GM23338 (cell line): Measurements from ENCODE around the gene KEL. TPM values are rescaled to one million over a fixed set of nuclear protein-coding genes. Genes with fewer than 3 reads are reported as not detected.

ENCODE experiments used
- ATAC-seq: fragments of 200-7000 bp; cut with Tn5 transposase; 3 replicates; pipeline ENCODE4 v1.9.1; 2020
- DNase-seq: peaks from one replicate; pipeline ENCODE4 v3.0.0-alpha.2; 2015; ENCODE audit warnings: low spot score
- H2AFZ ChIP-seq: fragments of 200-600 bp; sonication (generic); 2 replicates; pipeline ENCODE4 v1.8.0; 2016; ENCODE audit warnings: antibody characterized with exemption, mild to moderate bottlenecking, moderate library complexity
- H3F3A ChIP-seq: fragments of 200-600 bp; sonication (generic); replicated peaks from 2 replicates; pipeline ENCODE4 v1.8.0; 2017; ENCODE audit warnings: antibody characterized with exemption, mixed run types, low read depth
- H3K27ac ChIP-seq: fragments of 200-600 bp; sonication (generic); 2 replicates; pipeline ENCODE4 v1.6.1; 2016; ENCODE audit warnings: low read depth
- H3K27me3 ChIP-seq: fragments of 200-600 bp; sonication (generic); 2 replicates; pipeline ENCODE4 v1.8.0; 2016; ENCODE audit warnings: mild to moderate bottlenecking, mixed run types, moderate library complexity; ENCODE audit not compliant: insufficient read depth
- H3K36me3 ChIP-seq: fragments of 200-600 bp; sonication (generic); 2 replicates; pipeline ENCODE4 v1.8.0; 2016; ENCODE audit warnings: mild to moderate bottlenecking; ENCODE audit not compliant: insufficient read depth
- H3K4me1 ChIP-seq: fragments of 200-600 bp; sonication (generic); 2 replicates; pipeline ENCODE4 v1.8.0; 2016; ENCODE audit warnings: mild to moderate bottlenecking, moderate library complexity; ENCODE audit not compliant: insufficient read depth
- H3K4me2 ChIP-seq: fragments of 200-600 bp; sonication (generic); 2 replicates; pipeline ENCODE4 v1.7.1; 2017; ENCODE audit warnings: mixed run types
- H3K4me3 ChIP-seq: fragments of 200-600 bp; sonication (generic); 2 replicates; pipeline ENCODE4 v1.6.1; 2016; ENCODE audit warnings: mixed run types
- H3K79me2 ChIP-seq: fragments of 200-600 bp; sonication (generic); replicated peaks from 2 replicates; pipeline ENCODE4 v1.8.0; 2017; ENCODE audit warnings: mild to moderate bottlenecking; ENCODE audit not compliant: insufficient read depth
- H3K9me2 ChIP-seq: fragments of 200-600 bp; sonication (generic); 2 replicates; pipeline ENCODE4 v1.8.0; 2017; ENCODE audit not compliant: insufficient read depth
- H4K20me1 ChIP-seq: fragments of 200-600 bp; sonication (generic); replicated peaks from 2 replicates; pipeline ENCODE4 v1.8.0; 2017; ENCODE audit warnings: mild to moderate bottlenecking; ENCODE audit not compliant: insufficient read depth
- H3K27ac Mint-ChIP-seq: 2 replicates; pipeline ENCODE4 v1.8.0; 2020; ENCODE audit warnings: inconsistent platforms, mild to moderate bottlenecking, moderate library complexity, mixed read lengths
- H3K27me3 Mint-ChIP-seq: 3 replicates; pipeline ENCODE4 v1.8.0; 2022; ENCODE audit warnings: low read depth, mild to moderate bottlenecking, moderate library complexity, mixed read lengths, inconsistent platforms; ENCODE audit not compliant: insufficient read depth, poor library complexity
- H3K36me3 Mint-ChIP-seq: 3 replicates; pipeline ENCODE4 v1.8.0; 2021; ENCODE audit warnings: low read depth, mild to moderate bottlenecking, inconsistent platforms, moderate library complexity, mixed read lengths
- H3K4me1 Mint-ChIP-seq: 3 replicates; pipeline ENCODE4 v1.8.0; 2020; ENCODE audit warnings: mild to moderate bottlenecking, inconsistent platforms, mixed read lengths
- H3K4me3 Mint-ChIP-seq: 3 replicates; pipeline ENCODE4 v1.8.0; 2021; ENCODE audit warnings: moderate library complexity, mild to moderate bottlenecking, inconsistent platforms, mixed read lengths
- H3K9me3 Mint-ChIP-seq: 3 replicates; pipeline ENCODE4 v1.8.0; 2020; ENCODE audit warnings: moderate library complexity, mild to moderate bottlenecking, inconsistent platforms, mixed read lengths
- CREB1 ChIP-seq: fragments of 250-450 bp; sonication (Bioruptor Pico); IDR thresholded peaks from 2 replicates; pipeline ENCODE4 v1.5.0; 2020; ENCODE audit warnings: low read depth, mild to moderate bottlenecking, moderate library complexity
- EZH2 ChIP-seq: fragments of 200-600 bp; sonication (generic); IDR thresholded peaks from one replicate; pipeline ENCODE4 v1.8.0; 2017; ENCODE audit warnings: antibody characterized with exemption, mild to moderate bottlenecking, low read depth; ENCODE audit not compliant: unreplicated experiment
- JUNB ChIP-seq: IDR thresholded peaks from one replicate; pipeline ENCODE4 v1.6.1; 2016; ENCODE audit warnings: antibody characterized with exemption; ENCODE audit not compliant: unreplicated experiment
- POLR2AphosphoS5 ChIP-seq: IDR thresholded peaks from 2 replicates; pipeline ENCODE4 v1.6.1; 2016; ENCODE audit warnings: antibody characterized with exemption, low read depth
- STAT1 ChIP-seq: IDR thresholded peaks from one replicate; pipeline ENCODE4 v1.6.1; 2016; ENCODE audit warnings: antibody characterized with exemption; ENCODE audit not compliant: unreplicated experiment
- ZNF331 ChIP-seq: fragments of 250-450 bp; sonication (Bioruptor Pico); IDR thresholded peaks from 2 replicates; pipeline ENCODE4 v1.5.0; 2020; ENCODE audit warnings: low read depth, mild to moderate bottlenecking, moderate library complexity
- long read RNA-seq: library from polyadenylated mRNA; unstranded; transcript quantifications from one replicate; pipeline ENCODE4 v2.0.0, GENCODE V29; 2020; ENCODE audit not compliant: unreplicated experiment
- polyA plus RNA-seq: library from polyadenylated mRNA; unstranded; fragments of >200 nt; fragmentation: Nextera tagmentation; extraction: Ambion mirVana; gene quantifications from 2 replicates; pipeline ENCODE4 v1.2.1, GENCODE V29; 2016
- total RNA-seq: library from RNA; depleted of rRNA; stranded (reverse); fragments of >200 nt; shearing (Covaris generic); gene quantifications from 2 replicates; pipeline ENCODE4 v1.2.3, GENCODE V29; 2014; rRNA removed
- TF ChIP-seq, protein P1 (sequence below): IDR thresholded peaks from 2 replicates; pipeline ENCODE4 v1.6.1; 2016; ENCODE audit warnings: antibody characterized with exemption
- TF ChIP-seq, protein P2 (sequence below), 2 experiments: fragments of 200-600 bp in 1 of 2; sonication (generic) in 1 of 2; conservative IDR thresholded peaks; 2 replicates each; pipeline versions ENCODE4 v1.5.1 to v1.6.1; 2016 to 2017; ENCODE audit warnings: antibody characterized with exemption in 2 of 2, low read depth in 2 of 2, mild to moderate bottlenecking in 2 of 2, moderate library complexity in 1 of 2
- TF ChIP-seq, protein P3 (sequence below): IDR thresholded peaks from one replicate; pipeline ENCODE4 v1.6.1; 2018; ENCODE audit warnings: antibody characterized with exemption; ENCODE audit not compliant: unreplicated experiment

The KEL gene, protein sequence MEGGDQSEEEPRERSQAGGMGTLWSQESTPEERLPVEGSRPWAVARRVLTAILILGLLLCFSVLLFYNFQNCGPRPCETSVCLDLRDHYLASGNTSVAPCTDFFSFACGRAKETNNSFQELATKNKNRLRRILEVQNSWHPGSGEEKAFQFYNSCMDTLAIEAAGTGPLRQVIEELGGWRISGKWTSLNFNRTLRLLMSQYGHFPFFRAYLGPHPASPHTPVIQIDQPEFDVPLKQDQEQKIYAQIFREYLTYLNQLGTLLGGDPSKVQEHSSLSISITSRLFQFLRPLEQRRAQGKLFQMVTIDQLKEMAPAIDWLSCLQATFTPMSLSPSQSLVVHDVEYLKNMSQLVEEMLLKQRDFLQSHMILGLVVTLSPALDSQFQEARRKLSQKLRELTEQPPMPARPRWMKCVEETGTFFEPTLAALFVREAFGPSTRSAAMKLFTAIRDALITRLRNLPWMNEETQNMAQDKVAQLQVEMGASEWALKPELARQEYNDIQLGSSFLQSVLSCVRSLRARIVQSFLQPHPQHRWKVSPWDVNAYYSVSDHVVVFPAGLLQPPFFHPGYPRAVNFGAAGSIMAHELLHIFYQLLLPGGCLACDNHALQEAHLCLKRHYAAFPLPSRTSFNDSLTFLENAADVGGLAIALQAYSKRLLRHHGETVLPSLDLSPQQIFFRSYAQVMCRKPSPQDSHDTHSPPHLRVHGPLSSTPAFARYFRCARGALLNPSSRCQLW
- 3.6 TPM in 1 of 2 replicates, not detected in the other for total RNA-seq
- polyA plus RNA-seq = 1.2 TPM in 2 replicates
- long read RNA-seq = 0 reads

DNA sequence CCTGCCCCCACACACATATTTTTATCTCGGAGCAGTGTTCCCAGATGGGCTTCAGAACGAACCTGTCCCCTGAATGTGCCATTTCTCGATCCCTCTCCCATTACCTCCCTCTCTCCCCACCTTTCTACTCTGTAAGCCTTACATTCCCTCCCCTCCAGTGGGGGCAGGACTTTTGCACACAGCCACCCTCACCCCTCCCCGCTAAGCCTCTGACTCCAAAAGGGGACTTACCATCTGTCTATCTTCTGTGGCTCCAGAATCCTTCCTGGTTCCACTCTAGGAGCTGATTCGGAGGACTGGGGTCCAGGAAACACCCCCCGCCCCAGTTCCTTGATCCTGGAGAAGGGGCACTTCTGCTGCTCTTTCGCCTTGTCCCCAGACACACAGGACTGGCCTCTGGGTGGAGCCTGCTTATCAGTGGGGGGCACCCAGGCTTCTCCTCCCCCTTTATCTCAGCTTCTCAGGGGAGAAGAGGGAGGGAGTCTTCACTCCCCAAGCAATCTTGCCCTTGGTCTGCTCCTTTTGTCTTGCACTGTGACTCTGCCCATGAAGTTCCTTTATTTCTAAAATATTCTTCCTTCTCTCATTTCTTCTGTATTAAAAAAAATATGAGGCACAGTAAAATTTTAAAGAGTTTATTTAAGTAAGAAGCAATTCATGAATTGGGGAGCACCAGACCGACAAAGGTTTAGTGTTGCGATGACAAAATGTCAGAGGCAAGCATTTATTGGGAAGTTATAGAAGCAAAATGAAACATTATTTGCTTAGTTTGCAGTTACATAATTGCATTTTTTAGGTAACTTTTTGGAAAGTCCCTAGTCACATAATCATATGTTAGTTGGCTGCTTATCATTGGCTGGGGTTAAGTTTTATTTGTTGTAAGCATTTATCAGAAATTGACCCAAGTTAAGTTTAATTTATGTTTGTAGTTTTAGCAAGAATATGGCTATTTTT, at the start of gene KEL:
Gene KEL, minus strand, starts transcription at position 391 of the 954 bp plus-strand sequence. Its CDS starts 157 bp downstream, at position 234.
- peak within 1 kb of the TSS; percentile 89 for H2AFZ ChIP-seq
- H3K27ac Mint-ChIP-seq = no peak within 1 kb of the TSS
- no peak within 1 kb of the TSS for H3K4me3 ChIP-seq
- peaks cover 27% of the 10 kb centered on the region for H3K4me1 ChIP-seq
- H3F3A ChIP-seq = no peaks in the 10 kb centered on the region
- H3K4me3 Mint-ChIP-seq = no peak within 1 kb of the TSS
- no peaks in the 10 kb centered on the region for H4K20me1 ChIP-seq
- H3K9me2 ChIP-seq = peaks cover 25% of the 10 kb centered on the region
- peaks cover 4% of the 10 kb centered on the region; the same call in 1 of the 3 replicates for H3K36me3 Mint-ChIP-seq
- peak within 1 kb of the TSS; percentile 11; the same call in 1 of the 2 replicates for H3K4me2 ChIP-seq
- H3K79me2 ChIP-seq = no peaks in the 10 kb centered on the region
- H3K4me1 Mint-ChIP-seq = peaks cover 35% of the 10 kb centered on the region
- H3K27me3 Mint-ChIP-seq = peaks cover 6% of the 10 kb centered on the region
- H3K36me3 ChIP-seq = no peaks in the 10 kb centered on the region
- peak; percentile 66 for ATAC-seq
- H3K27ac ChIP-seq = no peak within 1 kb of the TSS
- no peaks in the 10 kb centered on the region; the same call in 2 of the 3 replicates for H3K9me3 Mint-ChIP-seq
- no peaks in the 10 kb centered on the region for H3K27me3 ChIP-seq
- no peak for DNase-seq
- TF ChIP-seq ZNF331 (CRISPR knock-in tag) (no peak), JUNB (no peak), CREB1 (CRISPR knock-in tag) (no peak), POLR2AphosphoS5 (no peak), EZH2 (no peak), STAT1 (no peak)
- TF ChIP-seq, protein P1, sequence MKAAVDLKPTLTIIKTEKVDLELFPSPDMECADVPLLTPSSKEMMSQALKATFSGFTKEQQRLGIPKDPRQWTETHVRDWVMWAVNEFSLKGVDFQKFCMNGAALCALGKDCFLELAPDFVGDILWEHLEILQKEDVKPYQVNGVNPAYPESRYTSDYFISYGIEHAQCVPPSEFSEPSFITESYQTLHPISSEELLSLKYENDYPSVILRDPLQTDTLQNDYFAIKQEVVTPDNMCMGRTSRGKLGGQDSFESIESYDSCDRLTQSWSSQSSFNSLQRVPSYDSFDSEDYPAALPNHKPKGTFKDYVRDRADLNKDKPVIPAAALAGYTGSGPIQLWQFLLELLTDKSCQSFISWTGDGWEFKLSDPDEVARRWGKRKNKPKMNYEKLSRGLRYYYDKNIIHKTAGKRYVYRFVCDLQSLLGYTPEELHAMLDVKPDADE = no peak
- TF ChIP-seq, protein P2, sequence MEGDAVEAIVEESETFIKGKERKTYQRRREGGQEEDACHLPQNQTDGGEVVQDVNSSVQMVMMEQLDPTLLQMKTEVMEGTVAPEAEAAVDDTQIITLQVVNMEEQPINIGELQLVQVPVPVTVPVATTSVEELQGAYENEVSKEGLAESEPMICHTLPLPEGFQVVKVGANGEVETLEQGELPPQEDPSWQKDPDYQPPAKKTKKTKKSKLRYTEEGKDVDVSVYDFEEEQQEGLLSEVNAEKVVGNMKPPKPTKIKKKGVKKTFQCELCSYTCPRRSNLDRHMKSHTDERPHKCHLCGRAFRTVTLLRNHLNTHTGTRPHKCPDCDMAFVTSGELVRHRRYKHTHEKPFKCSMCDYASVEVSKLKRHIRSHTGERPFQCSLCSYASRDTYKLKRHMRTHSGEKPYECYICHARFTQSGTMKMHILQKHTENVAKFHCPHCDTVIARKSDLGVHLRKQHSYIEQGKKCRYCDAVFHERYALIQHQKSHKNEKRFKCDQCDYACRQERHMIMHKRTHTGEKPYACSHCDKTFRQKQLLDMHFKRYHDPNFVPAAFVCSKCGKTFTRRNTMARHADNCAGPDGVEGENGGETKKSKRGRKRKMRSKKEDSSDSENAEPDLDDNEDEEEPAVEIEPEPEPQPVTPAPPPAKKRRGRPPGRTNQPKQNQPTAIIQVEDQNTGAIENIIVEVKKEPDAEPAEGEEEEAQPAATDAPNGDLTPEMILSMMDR (conservative IDR thresholded peaks at IDR 0.05; ENCODE audit: low read depth in 2 of 2) = no peak
- TF ChIP-seq, protein P3, sequence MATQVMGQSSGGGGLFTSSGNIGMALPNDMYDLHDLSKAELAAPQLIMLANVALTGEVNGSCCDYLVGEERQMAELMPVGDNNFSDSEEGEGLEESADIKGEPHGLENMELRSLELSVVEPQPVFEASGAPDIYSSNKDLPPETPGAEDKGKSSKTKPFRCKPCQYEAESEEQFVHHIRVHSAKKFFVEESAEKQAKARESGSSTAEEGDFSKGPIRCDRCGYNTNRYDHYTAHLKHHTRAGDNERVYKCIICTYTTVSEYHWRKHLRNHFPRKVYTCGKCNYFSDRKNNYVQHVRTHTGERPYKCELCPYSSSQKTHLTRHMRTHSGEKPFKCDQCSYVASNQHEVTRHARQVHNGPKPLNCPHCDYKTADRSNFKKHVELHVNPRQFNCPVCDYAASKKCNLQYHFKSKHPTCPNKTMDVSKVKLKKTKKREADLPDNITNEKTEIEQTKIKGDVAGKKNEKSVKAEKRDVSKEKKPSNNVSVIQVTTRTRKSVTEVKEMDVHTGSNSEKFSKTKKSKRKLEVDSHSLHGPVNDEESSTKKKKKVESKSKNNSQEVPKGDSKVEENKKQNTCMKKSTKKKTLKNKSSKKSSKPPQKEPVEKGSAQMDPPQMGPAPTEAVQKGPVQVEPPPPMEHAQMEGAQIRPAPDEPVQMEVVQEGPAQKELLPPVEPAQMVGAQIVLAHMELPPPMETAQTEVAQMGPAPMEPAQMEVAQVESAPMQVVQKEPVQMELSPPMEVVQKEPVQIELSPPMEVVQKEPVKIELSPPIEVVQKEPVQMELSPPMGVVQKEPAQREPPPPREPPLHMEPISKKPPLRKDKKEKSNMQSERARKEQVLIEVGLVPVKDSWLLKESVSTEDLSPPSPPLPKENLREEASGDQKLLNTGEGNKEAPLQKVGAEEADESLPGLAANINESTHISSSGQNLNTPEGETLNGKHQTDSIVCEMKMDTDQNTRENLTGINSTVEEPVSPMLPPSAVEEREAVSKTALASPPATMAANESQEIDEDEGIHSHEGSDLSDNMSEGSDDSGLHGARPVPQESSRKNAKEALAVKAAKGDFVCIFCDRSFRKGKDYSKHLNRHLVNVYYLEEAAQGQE = no peak
